ENCODE measurements around the gene MMRN2. TPM values are rescaled to one million over a fixed set of nuclear protein-coding genes. Genes with fewer than 3 reads are reported as not detected.

MMRN2 gene
- polyA plus RNA-seq, 1 donor from 2014 or later, result 0.15 TPM

- Histone ChIP-seq H3K79me2 (replicated peaks; ENCODE audit: insufficient read depth, low read length) (no peaks in the 10 kb centered on the region), H3K9me2 (ENCODE audit: insufficient read depth, low read length) (no peaks in the 10 kb centered on the region), H3F3A (ENCODE audit: insufficient read depth, low read length, poor library complexity, severe bottlenecking) (no peaks in the 10 kb centered on the region), H3K4me3 (ENCODE audit: low read length) (no peak overlapping the region), H3K36me3 (ENCODE audit: insufficient read depth, low read length) (no peaks in the 10 kb centered on the region), H3K9me3 (ENCODE audit: low read length) (no peaks in the 10 kb centered on the region), H3K4me2 (ENCODE audit: low read length) (no peak overlapping the region), H3K27me3 (ENCODE audit: insufficient read depth, low read depth, low read length) (no peaks in the 10 kb centered on the region), H3K27ac (ENCODE audit: low read length) (no peak overlapping the region), H3K9ac (ENCODE audit: low read length) (no peak overlapping the region), H2AFZ (ENCODE audit: low read depth, low read length) (no peak overlapping the region), H4K20me1 (ENCODE audit: insufficient read depth) (no peaks in the 10 kb centered on the region)
- TF ChIP-seq CTCF (IDR thresholded peaks at IDR 0.05; ENCODE audit: poor library complexity, severe bottlenecking) (no peak), TAF1 (IDR thresholded peaks at IDR 0.05; ENCODE audit: low read depth) (no peak), MXI1 (conservative IDR thresholded peaks at IDR 0.05; ENCODE audit: poor library complexity, severe bottlenecking) (no peak), RAD21 (conservative IDR thresholded peaks at IDR 0.05) (no peak), POLR2AphosphoS5 (IDR thresholded peaks at IDR 0.05) (no peak), EP300 (conservative IDR thresholded peaks at IDR 0.05; ENCODE audit: poor library complexity, severe bottlenecking) (no peak), EZH2 (IDR thresholded peaks at IDR 0.05; ENCODE audit: borderline replicate concordance, insufficient read depth, low read length, poor library complexity, severe bottlenecking) (no peak), SMC3 (conservative IDR thresholded peaks at IDR 0.05; ENCODE audit: poor library complexity) (no peak)
- TF ChIP-seq, protein P1, sequence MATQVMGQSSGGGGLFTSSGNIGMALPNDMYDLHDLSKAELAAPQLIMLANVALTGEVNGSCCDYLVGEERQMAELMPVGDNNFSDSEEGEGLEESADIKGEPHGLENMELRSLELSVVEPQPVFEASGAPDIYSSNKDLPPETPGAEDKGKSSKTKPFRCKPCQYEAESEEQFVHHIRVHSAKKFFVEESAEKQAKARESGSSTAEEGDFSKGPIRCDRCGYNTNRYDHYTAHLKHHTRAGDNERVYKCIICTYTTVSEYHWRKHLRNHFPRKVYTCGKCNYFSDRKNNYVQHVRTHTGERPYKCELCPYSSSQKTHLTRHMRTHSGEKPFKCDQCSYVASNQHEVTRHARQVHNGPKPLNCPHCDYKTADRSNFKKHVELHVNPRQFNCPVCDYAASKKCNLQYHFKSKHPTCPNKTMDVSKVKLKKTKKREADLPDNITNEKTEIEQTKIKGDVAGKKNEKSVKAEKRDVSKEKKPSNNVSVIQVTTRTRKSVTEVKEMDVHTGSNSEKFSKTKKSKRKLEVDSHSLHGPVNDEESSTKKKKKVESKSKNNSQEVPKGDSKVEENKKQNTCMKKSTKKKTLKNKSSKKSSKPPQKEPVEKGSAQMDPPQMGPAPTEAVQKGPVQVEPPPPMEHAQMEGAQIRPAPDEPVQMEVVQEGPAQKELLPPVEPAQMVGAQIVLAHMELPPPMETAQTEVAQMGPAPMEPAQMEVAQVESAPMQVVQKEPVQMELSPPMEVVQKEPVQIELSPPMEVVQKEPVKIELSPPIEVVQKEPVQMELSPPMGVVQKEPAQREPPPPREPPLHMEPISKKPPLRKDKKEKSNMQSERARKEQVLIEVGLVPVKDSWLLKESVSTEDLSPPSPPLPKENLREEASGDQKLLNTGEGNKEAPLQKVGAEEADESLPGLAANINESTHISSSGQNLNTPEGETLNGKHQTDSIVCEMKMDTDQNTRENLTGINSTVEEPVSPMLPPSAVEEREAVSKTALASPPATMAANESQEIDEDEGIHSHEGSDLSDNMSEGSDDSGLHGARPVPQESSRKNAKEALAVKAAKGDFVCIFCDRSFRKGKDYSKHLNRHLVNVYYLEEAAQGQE (IDR thresholded peaks at IDR 0.05; ENCODE audit: borderline replicate concordance), result no peak
Measured at GRCh38 chr10:86944031-86944419, 13.4 kb downstream of the MMRN2 start.

DNA sequence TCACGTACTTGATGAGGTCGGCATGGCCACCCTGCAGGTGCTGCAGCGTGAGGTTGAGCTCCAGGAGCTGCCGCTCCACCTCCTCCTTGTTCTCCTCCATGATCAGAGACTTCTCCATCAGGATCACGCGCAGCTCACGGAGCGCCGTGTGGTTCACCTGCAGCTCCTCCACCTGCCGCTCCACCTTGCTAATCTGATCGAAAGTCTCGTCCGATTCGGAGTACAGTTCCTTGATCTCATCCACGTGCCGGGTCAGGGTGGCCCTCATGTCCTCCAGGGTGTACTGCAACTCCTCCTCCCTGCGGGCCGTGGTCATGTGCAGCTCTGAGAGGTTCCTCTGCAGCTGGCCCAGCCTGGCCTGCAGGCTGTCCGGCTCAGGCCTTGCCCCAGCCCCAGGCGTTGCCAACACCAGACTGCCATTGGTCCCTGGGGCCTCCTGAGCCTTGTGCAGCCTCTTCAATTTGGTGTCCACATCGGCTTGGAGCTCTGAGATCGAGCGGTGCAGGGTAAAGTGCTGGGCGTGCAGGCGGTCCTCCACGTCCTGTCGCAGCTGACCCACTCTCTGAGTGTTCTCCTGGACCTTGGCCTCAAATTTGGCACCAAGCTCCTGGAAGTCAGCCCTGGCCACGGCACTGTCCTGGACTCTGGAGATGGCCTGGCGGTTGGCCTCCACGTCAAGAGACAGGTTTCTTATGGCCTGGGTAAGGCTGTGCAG lies 13.9 kb downstream of the MMRN2 start:
- H3K36me3 ChIP-seq (ENCODE audit: insufficient read depth, low read length), result no peaks in the 10 kb centered on the region
- H3K9me2 ChIP-seq (ENCODE audit: insufficient read depth, low read length), result no peaks in the 10 kb centered on the region
- no peak overlapping the region for H3K9ac ChIP-seq (ENCODE audit: low read length)
- H3K4me2 ChIP-seq (ENCODE audit: low read length), result no peak overlapping the region
- H3F3A ChIP-seq (ENCODE audit: insufficient read depth, low read length, poor library complexity, severe bottlenecking), result no peaks in the 10 kb centered on the region
- H2AFZ ChIP-seq (ENCODE audit: low read depth, low read length), result no peak overlapping the region
- TF ChIP-seq, protein P1 (IDR thresholded peaks at IDR 0.05; ENCODE audit: borderline replicate concordance), result no peak
- TF ChIP-seq MXI1 (conservative IDR thresholded peaks at IDR 0.05; ENCODE audit: poor library complexity, severe bottlenecking) (no peak), CTCF (IDR thresholded peaks at IDR 0.05; ENCODE audit: poor library complexity, severe bottlenecking) (no peak), TAF1 (IDR thresholded peaks at IDR 0.05; ENCODE audit: low read depth) (no peak), SMC3 (conservative IDR thresholded peaks at IDR 0.05; ENCODE audit: poor library complexity) (no peak), EZH2 (IDR thresholded peaks at IDR 0.05; ENCODE audit: borderline replicate concordance, insufficient read depth, low read length, poor library complexity, severe bottlenecking) (no peak), EP300 (conservative IDR thresholded peaks at IDR 0.05; ENCODE audit: poor library complexity, severe bottlenecking) (no peak), POLR2AphosphoS5 (IDR thresholded peaks at IDR 0.05) (no peak), RAD21 (conservative IDR thresholded peaks at IDR 0.05) (no peak)
- H3K79me2 ChIP-seq (replicated peaks; ENCODE audit: insufficient read depth, low read length), result no peaks in the 10 kb centered on the region
- no peaks in the 10 kb centered on the region for H3K27me3 ChIP-seq (ENCODE audit: insufficient read depth, low read depth, low read length)
- H3K4me3 ChIP-seq (ENCODE audit: low read length), result no peak overlapping the region
- H3K9me3 ChIP-seq (ENCODE audit: low read length), result no peaks in the 10 kb centered on the region
- H4K20me1 ChIP-seq (ENCODE audit: insufficient read depth), result no peaks in the 10 kb centered on the region
- H3K27ac ChIP-seq (ENCODE audit: low read length), result no peak overlapping the region
